NT2/D1 (cell line): ENCODE data around the gene LARP1.
"Not testable (repeated sequence)": the region's sequence is repeated elsewhere in the genome, so short reads cannot be mapped to it uniquely, and the experiment has no call there.

Experiments used
- DNase-seq: peaks from one replicate; pipeline ENCODE4 v3.0.0-alpha.2; 2011; ENCODE audit warnings: low read depth, low spot score
- H3K27me3 ChIP-seq: 2 replicates; pipeline ENCODE4 v1.6.0; 2011; ENCODE audit warnings: mild to moderate bottlenecking; ENCODE audit not compliant: insufficient read length, insufficient read depth
- H3K36me3 ChIP-seq: 2 replicates; pipeline ENCODE4 v1.6.1; 2011; ENCODE audit warnings: mild to moderate bottlenecking, low read length, mixed read lengths; ENCODE audit not compliant: insufficient read depth, insufficient read length
- H3K4me1 ChIP-seq: 2 replicates; pipeline ENCODE4 v1.5.1; 2011; ENCODE audit not compliant: insufficient read depth, insufficient read length
- H3K4me3 ChIP-seq: 2 replicates; pipeline ENCODE4 v1.5.1; 2011; ENCODE audit warnings: low read depth; ENCODE audit not compliant: insufficient read length
- H3K9ac ChIP-seq: 2 replicates; pipeline ENCODE4 v1.6.0; 2011; ENCODE audit warnings: low read depth; ENCODE audit not compliant: insufficient read length
- H3K9me3 ChIP-seq: 2 replicates; pipeline ENCODE4 v1.5.1; 2011; ENCODE audit warnings: mild to moderate bottlenecking, low read length; ENCODE audit not compliant: insufficient read depth
- SUZ12 ChIP-seq: IDR thresholded peaks from 2 replicates; pipeline ENCODE4 v1.6.1; 2011; ENCODE audit not compliant: insufficient read length, insufficient read depth; ENCODE audit errors: extremely low read depth
- YY1 ChIP-seq: IDR thresholded peaks from 2 replicates; pipeline ENCODE4 v1.6.1; 2011; ENCODE audit not compliant: insufficient read length, insufficient read depth
- ZNF274 ChIP-seq: IDR thresholded peaks from 2 replicates; pipeline ENCODE4 v1.6.1; 2011; ENCODE audit warnings: mild to moderate bottlenecking, low read depth, low read length

The LARP1 gene

GRCh38 chr5:154820383-154820782, 65.2 kb downstream of the LARP1 start:
- H3K9ac ChIP-seq, result no peak overlapping the region
- H3K27me3 ChIP-seq, result no peaks in the 10 kb centered on the region
- TF ChIP-seq ZNF274, result no peak
- TF ChIP-seq SUZ12, result no peak
- TF ChIP-seq YY1, result no peak
- H3K4me3 ChIP-seq, result no peak overlapping the region
- peaks cover 65% of the 10 kb centered on the region for H3K36me3 ChIP-seq
- H3K9me3 ChIP-seq, result no peaks in the 10 kb centered on the region
- no peak for DNase-seq
- H3K4me1 ChIP-seq, result peaks cover 3% of the 10 kb centered on the region

- H3K4me3 ChIP-seq, H3K4me1 ChIP-seq, H3K27me3 ChIP-seq, H3K9me3 ChIP-seq, H3K9ac ChIP-seq, DNase-seq: not testable (repeated sequence)
- peaks cover 40% of the 10 kb centered on the region for H3K36me3 ChIP-seq
Measured at GRCh38 chr5:154822896-154823295, 67.7 kb downstream of the LARP1 start.

- H3K36me3 ChIP-seq, result peaks cover 38% of the 10 kb centered on the region
- no peak for TF ChIP-seq ZNF274
- no peak for TF ChIP-seq SUZ12
- no peak for TF ChIP-seq YY1
- no peak overlapping the region for H3K9ac ChIP-seq
- no peak for DNase-seq
- no peaks in the 10 kb centered on the region for H3K27me3 ChIP-seq
- no peak overlapping the region for H3K4me3 ChIP-seq
- H3K9me3 ChIP-seq, result no peaks in the 10 kb centered on the region
- H3K4me1 ChIP-seq, result no peaks in the 10 kb centered on the region
Measured at GRCh38 chr5:154823605-154824004, 68.4 kb downstream of the LARP1 start.

- H3K4me1 ChIP-seq, result no peaks in the 10 kb centered on the region
- no peak overlapping the region for H3K9ac ChIP-seq
- H3K36me3 ChIP-seq, result peaks cover 35% of the 10 kb centered on the region
- no peak overlapping the region for H3K4me3 ChIP-seq
- TF ChIP-seq YY1 (no peak), SUZ12 (no peak), ZNF274 (no peak)
- H3K27me3 ChIP-seq, result no peaks in the 10 kb centered on the region
- H3K9me3 ChIP-seq, result no peaks in the 10 kb centered on the region
- no peak for DNase-seq
Measured at GRCh38 chr5:154824070-154824469, 68.9 kb downstream of the LARP1 start.

- no peak for DNase-seq
- Histone ChIP-seq H3K36me3 (peaks cover 24% of the 10 kb centered on the region), H3K27me3 (no peaks in the 10 kb centered on the region), H3K4me1 (no peaks in the 10 kb centered on the region), H3K9me3 (no peaks in the 10 kb centered on the region), H3K4me3 (no peak overlapping the region), H3K9ac (no peak overlapping the region)
- no peak for TF ChIP-seq SUZ12
- no peak for TF ChIP-seq YY1
- no peak for TF ChIP-seq ZNF274
Measured at GRCh38 chr5:154829181-154829588, 74.0 kb downstream of the LARP1 start.

GRCh38 chr5:154829589-154830218, 74.5 kb downstream of the LARP1 start:
- H3K9me3 ChIP-seq, result no peaks in the 10 kb centered on the region
- peaks cover 21% of the 10 kb centered on the region for H3K36me3 ChIP-seq
- H3K27me3 ChIP-seq, result no peaks in the 10 kb centered on the region
- H3K4me1 ChIP-seq, result no peaks in the 10 kb centered on the region
- TF ChIP-seq SUZ12 (no peak), YY1 (no peak), ZNF274 (no peak)
- H3K9ac ChIP-seq, result no peak overlapping the region
- no peak overlapping the region for H3K4me3 ChIP-seq
- no peak for DNase-seq

- no peak for TF ChIP-seq ZNF274
- no peak for TF ChIP-seq YY1
- TF ChIP-seq SUZ12, result no peak
Measured at GRCh38 chr5:154830219-154830595, 75.0 kb downstream of the LARP1 start.

GRCh38 chr5:154830596-154830995, 75.4 kb downstream of the LARP1 start:
- no peak overlapping the region for H3K9ac ChIP-seq
- TF ChIP-seq ZNF274, result no peak
- no peak for TF ChIP-seq SUZ12
- TF ChIP-seq YY1, result no peak
- H3K4me1 ChIP-seq, result no peaks in the 10 kb centered on the region
- no peaks in the 10 kb centered on the region for H3K9me3 ChIP-seq
- H3K27me3 ChIP-seq, result no peaks in the 10 kb centered on the region
- H3K4me3 ChIP-seq, result no peak overlapping the region
- peaks cover 21% of the 10 kb centered on the region for H3K36me3 ChIP-seq
- DNase-seq, result no peak

More at GRCh38 chr5:154830219-154830595, 75.0 kb downstream of the LARP1 start:
- no peak overlapping the region for H3K9ac ChIP-seq
- no peaks in the 10 kb centered on the region for H3K9me3 ChIP-seq
- no peak for DNase-seq
- peaks cover 21% of the 10 kb centered on the region for H3K36me3 ChIP-seq
- H3K4me1 ChIP-seq, result no peaks in the 10 kb centered on the region
- no peaks in the 10 kb centered on the region for H3K27me3 ChIP-seq
- H3K4me3 ChIP-seq, result no peak overlapping the region
